HL-60/S4 (cell line): Measurements from ENCODE around the gene SCYGR3.

ENCODE experiments used
- in situ Hi-C: fragments of 300-500 bp; cut with MboI; formaldehyde crosslinking; loops from 2 replicates; pipeline ENCODE4 v1.14.3; 2022; ENCODE audit warnings: low sequenced_read_pairs

The SCYGR3 gene, protein sequence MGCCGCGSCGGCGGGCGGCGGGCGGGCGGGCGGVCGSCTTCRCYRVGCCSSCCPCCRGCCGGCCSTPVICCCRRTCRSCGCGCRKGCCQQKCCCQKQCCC

DNA sequence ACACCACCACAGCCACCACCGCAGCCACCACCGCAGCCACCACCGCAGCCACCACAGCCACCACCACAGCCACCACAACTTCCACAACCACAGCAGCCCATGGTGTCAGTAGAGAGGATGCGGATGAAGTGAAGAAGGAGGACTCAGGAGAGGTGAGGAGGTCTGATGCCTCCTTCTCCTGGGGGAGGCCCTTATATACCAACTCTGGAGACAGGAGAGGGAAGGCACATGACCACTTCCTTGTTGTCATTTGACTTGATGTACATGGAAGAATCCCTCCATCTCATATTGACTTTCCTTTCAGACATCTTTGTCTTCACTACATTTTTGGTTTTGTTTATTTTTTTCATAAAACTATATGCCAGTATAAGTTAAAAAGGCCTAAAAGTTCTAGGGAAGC is at the start of gene SCYGR3:
SCYGR3 (minus strand) TSS at position 101 of the 400 bp plus-strand sequence; CDS start at position 101, 0 bp downstream.
- in situ Hi-C loops: no loop called here

DNA sequence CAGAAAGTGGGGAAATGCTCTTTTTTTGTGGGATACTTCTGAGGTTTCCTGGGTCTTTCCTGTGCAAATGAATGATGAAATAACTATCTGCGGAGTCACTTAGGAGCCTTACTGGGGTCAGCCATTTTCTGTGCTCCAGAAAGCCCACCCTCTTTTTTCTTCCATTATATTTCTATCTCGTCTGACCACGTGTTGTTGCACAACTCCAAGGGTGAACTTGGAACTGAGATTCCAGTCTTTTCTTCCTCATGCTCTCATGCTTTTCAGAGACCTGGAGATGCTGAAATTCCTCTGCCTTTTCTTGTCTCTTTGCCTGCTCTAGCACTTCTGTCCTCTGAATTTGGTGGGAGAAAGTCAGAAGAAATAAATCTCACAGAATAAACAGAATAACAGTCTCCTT is 47.2 kb upstream of the SCYGR3 start:
- in situ Hi-C loops: no loop called here

DNA sequence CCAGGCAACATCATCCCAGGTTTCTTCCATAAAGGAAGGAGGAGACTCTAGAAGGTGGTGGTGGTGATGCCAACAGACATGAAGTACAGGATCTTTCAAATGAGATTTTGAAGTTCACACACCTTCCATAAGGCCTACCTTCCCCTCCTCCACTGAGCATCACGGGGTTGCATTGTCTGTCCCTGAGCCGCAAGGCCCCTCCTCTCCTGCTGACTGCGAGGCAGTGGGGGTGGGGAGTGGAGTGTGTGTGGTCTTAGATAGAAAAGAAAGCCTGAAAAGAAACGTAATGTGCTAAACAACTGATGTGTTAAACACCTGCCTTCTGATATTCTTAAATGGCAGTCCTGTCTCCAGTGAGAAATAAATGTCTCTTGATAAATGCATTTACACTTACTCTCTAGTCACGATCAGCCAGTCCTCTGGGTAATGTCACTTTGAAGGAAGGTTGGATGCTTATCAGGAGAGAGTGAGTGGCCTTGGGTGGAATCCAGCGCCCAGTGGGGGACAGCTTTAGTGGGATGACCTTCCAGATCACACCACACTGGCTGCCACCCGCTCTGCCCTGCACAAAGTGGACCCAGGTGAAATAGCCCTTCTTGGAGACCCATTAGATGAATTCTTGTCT is 46.5 kb upstream of the SCYGR3 start:
- in situ Hi-C loops: no loop called here

DNA sequence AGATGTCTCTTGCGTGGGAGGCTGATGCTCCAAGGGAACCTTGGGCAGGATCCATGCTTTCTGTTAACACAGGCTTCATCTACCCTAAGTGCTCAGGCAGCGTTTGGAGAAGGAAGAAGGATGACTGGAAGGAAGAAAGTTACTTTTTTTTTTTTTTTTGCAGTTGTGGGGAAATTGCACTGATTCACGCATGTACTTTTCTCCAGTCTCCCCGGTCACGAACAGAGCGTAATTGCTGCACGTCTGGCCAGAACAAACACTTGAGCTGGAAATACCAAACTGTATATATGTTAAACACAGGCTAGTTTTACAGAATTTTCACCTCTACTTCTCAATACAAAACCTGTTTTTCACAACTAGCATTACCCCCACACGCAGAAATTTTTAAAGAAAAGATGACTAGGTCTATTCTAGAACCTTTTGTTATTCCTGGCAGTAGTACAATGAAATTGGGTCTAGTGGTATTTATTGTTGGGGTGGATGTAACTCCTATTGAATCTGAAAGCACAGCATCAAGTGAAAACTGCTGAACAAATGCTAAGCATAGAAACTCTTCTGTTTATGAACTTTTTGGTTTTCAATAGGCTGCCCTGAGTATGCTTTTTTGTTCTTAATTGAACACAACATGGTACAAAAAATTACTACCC is 42.7 kb upstream of the SCYGR3 start:
- in situ Hi-C loops: no loop called here

DNA sequence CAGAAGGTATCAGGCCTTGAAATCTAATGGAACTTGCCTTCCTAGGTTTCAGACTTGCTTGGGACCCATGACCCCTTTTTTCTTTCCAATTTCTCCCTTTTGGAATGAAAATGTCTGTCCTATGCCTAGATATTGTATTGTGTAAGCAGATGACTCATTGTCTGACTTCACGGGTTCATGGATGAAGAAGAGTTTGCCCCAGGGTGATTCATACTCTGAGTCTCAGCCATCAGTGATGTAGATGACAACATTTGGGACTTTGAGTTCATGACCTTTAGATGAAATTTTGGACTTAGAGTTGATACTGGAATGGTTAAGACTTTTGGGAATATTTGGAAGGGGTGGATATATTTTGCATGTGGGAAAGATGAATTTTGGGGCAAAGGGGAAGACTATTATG is 40.8 kb upstream of the SCYGR3 start:
- in situ Hi-C loops: no loop called here

DNA sequence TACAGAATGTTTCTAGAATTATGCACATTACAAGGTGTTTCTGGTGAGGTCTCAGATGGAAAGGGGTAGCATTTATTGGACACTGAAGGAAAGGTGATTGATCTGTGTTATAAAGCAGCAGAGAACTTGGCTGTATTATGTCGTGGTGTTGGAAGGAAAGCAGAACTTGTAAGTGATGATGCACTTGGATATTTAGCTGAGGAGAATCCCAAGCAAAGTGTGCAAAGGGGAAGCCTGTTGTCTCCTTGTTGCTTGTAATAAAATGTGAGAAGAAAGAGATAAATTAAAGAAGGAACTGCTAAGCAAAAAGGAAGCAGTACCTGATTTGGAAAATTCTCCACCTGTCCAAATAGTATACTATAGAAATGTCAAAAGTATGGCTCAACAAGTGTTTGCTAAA is 39.8 kb upstream of the SCYGR3 start:
- in situ Hi-C loops: no loop called here

DNA sequence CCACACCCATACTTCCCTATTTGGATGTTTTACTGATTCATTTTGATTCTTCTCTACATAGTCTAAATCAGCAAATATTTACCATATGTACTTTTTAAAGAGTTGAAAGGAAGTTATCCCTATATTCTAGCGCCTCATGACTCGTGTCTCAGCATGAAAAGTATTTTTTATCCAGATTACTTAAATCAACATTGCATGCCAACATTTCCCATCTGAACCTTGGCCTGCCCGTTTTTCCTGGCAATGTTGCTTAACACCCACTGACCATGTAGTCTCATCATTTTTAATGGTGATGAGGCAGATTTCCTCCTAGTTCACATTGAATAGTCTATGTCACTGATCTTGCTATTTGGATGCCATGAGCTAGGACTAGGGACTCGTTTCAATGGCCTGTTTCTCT is 38.8 kb upstream of the SCYGR3 start:
- in situ Hi-C loops: no loop called here

DNA sequence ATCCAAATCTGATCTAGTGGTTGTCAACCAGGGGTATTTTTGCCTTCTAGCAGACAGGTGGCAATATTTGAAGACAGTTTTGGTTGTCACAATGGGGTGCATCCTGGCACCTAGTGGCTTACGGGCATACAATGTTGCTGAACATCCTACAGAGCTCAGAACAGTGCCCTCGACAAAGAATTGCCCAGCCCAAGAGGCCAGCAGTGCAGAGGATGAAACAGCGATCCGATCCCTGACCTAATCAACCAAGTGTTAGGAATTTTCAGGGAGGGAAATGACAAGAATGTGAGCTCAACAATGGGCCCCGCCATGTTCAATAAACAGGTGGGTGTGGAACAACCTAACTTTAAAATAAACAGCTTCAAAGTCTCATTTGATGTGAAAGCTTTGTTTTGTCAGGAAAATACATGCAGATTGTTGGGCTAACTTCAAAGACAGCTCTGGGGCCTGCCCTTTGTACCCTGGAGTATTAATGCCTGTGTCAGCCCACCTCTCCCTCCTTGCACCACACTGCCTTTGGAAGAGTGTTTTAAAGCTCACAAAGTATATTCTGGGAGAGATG is 29.4 kb upstream of the SCYGR3 start:
- in situ Hi-C loops: no loop called here

DNA sequence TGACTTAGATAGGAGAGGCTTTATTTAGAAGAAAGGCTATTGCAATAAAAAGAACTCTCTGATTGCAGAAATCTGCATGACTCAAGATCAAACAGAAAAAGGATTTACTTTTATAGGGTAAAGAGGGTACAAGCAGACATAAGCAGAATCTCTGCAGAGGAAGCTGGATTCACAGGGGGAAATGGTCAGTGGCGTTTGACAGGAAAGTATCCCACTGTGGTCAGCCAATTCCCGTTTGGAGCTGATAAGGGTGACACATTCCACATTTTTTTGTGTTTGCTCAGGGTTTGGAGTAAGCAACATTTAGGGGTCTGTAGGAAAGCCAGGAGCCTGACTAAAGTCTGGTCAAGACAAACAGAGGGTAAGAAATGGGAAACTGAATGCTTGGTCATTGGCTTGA is 28.0 kb upstream of the SCYGR3 start:
- in situ Hi-C loops: no loop called here

DNA sequence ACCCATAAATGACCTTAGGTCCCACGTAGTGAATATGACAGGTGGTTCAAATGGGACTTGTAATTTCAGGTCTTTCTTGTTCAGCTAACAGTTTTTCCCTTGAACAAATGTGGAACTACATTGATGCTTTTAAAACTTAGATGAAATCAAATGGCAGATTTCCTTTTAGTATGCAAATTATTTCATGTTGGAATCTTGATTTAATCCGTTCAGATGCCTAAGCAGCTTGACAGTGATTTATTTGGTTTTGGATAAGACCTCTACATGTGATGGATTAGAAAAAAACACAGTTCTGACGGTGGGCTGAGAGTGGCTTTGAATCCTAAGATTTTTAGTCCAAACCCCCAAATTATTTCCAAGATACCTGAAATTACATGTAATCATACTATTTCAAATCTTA is 19.6 kb upstream of the SCYGR3 start:
- in situ Hi-C loops: no loop called here

DNA sequence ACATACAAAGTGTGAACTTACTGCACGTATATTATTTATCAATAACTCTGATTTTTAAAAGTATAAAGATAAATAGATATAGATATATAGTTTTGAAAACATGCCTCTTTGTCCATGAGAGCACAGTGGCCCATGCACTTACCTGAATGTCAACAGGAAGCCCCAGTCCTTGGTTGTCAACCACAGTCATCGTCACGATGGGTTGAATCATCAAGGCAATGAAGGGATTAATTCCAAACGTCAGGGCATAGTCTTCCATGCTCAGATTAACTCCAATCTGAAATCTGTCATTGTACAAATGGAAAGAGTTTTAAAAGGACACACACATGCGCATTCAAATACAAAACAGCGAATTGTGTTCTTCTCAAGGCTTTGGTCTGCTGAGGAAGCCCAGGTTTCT is 18.2 kb upstream of the SCYGR3 start:
- in situ Hi-C loops: no loop called here

DNA sequence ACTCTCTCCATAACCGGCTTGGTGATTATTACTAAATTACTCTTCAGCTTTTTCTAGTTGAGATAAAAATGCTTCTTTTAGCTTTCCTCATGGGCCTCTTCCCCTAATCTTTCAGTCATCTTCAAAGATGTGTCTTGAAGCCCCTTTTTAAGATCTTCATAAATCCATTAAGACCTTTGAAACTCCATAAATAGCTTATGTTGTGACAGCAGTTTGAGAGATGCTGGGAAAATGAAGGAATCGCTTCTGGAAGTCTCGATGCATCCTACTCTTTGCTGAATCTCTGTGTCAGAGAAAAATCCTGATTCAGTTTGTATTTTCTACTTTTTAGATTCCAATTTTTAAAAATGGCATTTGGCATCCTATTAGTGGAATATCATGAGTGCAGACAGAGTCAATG is 15.7 kb upstream of the SCYGR3 start:
- in situ Hi-C loops: no loop called here

DNA sequence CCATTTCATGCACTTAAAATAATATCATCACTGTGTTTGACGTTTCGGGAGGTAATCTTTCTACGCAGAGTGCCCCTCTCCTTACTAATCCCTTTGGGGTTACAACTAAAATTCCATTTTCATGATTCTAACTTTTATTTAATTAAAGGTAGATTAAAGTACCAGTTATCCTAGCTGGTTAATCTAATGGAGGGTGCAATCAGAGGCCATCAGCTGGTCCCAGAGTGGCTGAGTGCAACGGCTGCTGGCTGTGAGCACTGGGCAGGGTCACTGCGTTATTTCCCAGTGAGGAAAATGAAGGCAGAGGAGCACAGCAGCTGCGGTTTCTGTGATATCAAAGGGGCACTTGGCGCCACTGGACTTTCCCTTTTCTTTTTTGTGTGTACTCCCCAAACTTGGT is 14.8 kb upstream of the SCYGR3 start:
- in situ Hi-C loops: no loop called here

DNA sequence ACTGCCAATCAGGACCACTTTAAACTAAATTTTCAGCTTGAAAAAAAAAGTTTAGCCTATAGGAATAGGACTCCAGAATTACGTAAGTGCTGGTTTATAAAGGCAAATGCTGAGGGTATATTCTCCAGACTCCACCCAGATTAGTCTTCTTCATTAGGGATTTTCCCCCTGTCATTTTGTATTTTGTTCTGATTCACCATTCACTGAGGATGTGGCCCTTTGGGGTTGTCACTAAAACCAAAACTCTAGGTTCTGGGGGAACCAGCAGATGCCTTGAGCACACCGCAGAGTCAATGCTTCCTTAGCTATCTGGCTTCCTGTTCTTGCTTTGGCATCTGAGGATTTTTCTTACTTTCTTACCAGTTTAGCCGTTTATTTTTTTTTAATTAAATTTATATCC is 13.1 kb upstream of the SCYGR3 start:
- in situ Hi-C loops: no loop called here

DNA sequence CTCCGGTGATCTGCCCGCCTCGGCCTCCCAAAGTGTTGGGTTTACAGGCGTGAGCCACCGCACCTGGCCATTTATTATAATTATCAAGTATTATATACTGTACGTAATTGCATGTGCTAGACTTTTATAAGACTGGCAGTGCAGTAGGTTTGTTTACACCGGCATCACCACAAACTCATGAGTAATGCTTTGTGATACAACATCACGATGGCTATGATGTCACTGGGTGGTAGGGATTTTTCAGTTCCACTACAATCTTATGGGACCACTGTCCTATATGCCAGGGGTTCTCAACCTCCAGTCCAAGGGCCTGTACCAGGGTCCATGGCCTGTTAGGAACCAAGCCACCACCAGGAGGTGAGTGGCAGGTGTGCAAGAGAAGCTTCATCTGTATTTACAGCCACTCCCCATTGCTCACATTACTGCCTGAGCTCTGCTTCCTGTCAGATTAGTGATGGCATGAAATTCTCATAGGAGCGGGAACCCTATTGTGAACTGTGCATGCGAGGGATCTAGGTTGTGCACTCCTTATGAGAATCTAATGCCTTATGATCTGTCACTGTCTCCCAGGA is 12.0 kb upstream of the SCYGR3 start:
- in situ Hi-C loops: no loop called here

DNA sequence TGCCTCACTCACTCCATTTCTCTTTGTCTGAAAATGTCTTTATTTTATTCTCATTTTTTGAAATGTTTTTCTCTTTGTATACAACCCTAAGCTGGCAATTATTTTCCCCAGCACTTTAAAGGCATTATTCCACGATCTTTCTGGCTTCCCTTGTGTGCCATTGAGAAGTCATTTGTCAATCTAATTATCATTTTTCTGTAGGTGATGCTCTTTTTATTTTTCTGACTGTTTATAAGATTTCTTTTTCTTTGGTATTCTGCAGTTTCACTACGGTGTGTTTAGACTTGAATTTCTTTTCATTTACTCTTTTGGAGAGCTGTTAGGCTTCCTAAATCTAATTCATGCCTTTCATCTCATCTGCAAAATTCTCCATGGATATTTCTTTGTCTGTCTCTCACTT is 10.8 kb upstream of the SCYGR3 start:
- in situ Hi-C loops: no loop called here

DNA sequence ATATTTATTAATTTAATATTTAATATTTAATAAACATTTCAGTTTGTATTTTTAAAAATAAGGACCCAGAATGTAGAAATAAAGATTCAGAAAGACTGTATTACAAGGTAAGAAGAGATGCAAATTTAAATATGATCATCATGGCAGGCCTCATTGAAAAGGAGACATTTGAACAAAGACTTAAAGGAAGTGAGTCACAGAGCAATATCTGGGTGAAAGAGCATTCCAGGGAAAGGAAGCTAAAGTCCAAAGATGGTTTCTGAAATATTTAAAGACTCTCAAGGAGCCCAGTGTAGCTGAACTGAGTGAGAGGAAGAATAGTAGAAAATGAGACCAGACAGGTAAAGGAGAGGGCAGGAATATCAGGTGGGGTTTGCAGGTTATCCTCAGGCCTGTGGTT is 8.6 kb upstream of the SCYGR3 start:
- in situ Hi-C loops: no loop called here

DNA sequence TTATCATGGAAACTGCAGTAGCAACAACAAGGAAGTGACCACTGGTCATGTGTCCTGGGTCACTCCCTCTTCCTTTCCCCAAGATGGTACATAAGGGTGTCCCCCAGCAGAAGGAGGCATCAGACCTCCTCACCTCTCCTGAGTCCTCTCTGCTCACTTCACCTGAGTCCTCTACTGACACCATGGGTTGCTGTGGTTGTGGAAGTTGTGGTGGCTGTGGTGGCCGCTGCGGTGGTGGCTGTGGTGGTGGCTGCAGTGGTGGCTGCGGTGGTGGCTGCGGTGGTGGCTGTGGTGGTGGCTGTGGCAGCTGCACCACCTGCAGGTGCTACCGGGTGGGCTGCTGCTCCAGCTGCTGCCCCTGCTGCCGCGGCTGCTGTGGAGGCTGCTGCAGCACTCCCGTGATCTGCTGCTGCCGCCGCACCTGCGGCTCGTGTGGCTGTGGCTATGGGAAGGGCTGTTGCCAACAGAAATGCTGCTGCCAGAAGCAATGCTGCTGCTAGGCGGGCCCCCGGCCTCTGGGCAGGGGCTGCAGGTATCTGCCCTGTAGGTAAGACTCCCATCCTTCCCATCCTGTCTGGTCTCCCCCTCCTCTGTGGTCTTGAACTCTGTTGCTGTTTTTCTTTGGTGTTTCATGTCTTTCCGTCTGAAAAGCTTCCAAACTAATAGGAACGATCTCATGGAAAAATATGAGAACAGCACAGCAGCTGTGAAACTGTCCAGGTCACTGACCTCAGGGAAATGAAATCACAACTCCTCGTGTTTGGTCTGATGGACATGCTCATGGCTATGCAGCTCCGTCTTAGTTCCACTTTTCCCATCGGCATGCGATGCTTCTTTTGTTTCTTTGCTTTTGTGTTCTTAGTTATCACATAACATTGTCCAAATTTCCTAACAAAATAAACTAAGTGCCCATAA is 2.9 kb upstream of the SCYGR3 start, which contains the start of gene SCYGR4:
SCYGR4 (plus strand) TSS at position 183 of the 915 bp plus-strand sequence; CDS start at position 183, 0 bp downstream.
- in situ Hi-C loops: no loop called here

DNA sequence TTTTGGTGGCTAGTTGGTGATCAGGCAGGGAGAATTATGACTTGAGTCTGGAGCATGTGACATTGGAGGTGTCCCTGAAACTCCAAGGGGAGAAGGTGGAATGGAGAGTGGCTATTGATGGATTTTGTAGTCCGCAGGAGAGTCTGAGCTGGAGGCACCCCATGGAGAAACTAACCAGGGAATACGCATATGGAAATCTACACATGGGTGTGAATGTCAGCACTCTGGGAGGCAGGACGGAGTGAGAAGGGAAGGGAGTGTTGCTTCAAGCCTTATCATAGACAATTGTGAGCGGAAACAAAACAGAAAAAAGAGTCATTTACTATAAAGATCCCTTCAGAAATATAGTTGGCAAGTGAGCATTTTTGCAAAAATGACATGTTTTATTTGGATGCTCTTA is 2.0 kb upstream of the SCYGR3 start:
- in situ Hi-C loops: no loop called here

DNA sequence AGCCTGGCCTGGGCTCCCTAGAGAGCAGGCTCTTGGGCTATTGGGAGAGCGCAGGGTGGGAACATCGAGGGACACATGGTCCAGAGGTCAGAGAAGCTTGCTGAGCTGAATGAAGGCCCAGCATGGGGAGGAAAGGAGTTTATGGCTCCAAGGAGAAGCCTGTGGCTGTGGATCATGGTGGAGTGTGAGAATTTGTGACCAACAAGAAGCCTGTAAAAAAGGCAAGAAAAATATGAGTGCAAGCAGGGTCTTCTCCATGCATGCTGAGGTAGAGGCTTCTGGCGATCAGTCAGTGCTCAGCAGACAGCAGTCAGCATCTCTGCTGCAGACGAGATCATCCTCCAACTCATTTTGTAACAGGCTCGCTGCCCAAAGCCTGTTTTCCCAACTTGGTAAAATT is 1.3 kb upstream of the SCYGR3 start:
- in situ Hi-C loops: no loop called here

DNA sequence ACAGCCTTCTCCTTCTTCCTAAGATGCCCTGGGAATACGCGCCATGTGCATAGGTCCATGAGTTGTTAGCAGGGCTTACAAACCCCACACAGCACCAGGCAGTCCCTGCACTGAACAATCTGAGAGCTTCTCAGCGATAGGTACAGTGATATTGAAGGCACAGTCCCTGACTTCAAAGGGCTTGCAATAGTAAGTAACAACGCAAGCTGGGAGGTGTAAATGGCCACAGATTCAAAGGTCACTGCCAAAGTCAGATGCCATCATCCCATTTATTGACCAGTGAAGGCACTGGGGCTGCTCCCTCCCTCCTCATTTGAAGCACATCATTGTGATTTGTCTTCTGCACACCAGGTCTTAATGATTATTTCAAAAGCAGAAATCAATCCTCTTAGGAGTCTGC is 541 bp upstream of the SCYGR3 start:
- in situ Hi-C loops: no loop called here
